ENCODE measurements around the gene C3orf70.
"Not testable (repeated sequence)": the region's sequence is repeated elsewhere in the genome, so short reads cannot be mapped to it uniquely, and the experiment has no call there.

The C3orf70 gene

DNA sequence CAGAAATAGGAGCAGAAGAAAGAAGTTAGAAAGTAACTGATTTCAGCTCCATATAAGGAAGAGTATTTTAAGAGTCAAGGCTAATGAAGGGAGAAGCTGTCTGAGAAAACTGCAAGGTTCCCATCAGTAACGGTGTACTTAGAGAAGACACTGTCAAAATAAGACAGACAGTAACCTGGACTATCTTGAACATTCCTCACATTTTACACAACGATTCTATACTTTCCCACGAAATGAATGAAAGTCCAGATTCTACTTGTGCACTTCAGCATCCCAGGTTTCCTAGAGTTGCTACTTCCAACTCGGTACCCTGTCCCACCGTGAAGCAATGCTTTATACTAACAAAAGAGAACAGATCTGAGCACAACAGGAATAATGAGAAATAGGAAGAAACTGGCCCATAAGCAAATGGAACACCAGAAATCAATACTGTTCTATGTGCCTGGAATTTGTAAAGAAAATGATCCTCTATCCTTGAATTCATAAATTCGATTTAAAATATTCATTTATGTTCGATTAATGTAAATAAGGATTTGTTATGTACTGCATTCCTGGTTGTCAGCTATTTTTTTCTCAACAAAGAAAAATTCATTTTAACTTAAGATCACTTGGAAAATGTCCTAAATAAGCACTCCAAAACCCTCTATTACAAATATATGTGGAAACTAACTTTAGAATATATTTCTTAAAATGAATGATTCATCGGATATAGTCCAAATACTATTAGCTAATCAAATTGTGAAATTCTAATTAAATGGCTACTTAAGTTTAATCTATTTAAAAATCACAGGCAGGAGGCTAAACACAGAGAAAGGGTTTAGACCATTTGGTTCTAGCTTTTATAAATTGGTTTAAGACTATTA lies 1.5 kb downstream of the C3orf70 start:
- DNase-seq (ENCODE audit: low read depth), result no peak

DNA sequence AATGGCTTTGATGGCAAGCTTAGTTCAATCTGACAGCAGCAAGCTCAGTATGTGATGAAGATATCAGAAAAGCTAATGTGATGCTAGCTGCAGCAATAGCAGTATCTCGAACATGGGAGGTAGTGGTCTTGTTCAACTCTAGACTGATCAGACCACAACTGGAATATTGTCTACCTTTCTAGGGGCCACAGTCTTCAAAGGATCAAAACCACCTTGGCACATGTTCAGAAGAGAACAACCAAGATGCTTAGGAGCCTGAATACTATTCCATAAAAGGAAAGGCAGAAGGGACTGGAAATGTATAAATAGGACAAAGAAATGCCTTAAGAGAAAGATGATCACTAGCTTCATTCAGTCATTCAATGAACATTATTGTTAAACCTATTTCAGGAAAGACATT lies 2.3 kb downstream of the C3orf70 start:
- DNase-seq (ENCODE audit: low read depth), result no peak

DNA sequence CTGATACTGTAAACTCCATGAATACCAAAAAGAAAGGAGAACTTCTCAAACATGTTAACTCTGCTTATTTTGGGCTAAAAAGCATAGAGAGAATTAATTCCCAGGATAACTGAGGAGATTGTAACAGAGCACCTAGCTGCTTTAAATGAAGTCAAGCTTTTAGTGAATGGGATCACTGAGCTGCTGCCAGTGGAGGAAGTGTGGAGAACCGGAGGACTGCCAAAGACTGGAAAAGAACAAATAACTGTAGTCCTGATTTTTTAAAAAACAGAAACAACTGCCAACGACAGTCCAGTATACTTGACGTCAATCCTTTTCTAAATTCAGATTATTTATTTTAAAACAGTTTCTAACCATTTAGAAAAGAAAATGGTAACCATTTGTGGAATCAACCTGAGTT lies 3.3 kb downstream of the C3orf70 start:
- no peak for DNase-seq (ENCODE audit: low read depth)

DNA sequence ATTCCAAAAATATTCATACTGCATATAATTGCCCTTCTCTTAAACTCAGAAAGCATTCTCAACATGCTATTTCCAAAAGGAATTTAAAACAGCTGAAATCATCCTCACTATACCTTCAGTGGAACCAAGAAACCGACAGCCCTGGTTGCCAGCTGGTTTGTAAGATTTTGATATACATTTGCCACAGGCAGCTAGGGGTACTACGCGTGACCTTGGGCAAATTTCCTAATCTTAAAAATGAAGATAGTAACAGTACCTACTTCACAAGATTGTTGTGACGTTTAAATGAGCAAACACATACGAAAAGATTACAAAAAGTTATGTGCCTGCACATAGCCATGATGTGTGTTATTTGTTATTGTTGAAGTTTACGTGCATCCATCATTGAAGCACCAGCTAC lies 7.3 kb downstream of the C3orf70 start:
- no peak for DNase-seq (ENCODE audit: low read depth)

DNA sequence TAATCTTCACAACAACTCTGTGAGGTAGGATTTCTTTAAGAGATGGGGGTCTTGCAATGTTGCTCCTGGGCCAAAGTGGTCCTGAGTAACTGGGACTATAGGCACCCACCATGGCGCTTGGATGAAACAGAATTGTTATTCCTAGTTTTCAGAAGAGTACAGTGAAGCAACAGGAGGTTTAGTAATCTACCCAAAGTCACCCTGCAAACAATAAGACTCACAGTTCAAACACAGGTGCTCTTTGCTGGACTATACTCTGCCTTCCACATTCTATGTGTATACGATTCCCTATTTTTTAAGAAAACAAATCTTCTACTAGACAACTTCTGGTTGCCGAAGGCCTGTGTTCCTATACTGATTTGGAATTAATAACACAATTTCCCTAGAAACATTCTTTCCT lies 8.1 kb downstream of the C3orf70 start:
- no peak for DNase-seq (ENCODE audit: low read depth)

DNA sequence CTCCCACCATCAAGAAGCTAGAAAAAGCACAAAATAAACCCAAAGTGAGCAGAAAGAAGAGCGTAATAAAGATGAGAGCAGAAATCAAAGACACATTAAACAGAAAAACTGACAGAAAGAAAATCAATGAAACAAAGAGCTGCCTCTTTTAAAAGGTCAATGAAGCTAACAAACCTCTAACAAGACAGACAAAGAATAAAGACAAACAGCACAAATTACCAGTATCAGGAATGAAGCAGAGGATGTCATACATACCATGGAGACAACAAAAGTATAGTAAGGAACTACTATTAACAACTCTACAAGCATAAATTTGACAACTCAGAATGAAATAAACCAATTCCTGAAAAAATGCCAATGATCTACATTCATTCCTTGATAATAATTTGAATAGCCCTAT lies 15.0 kb downstream of the C3orf70 start:
- DNase-seq (ENCODE audit: low read depth), result no peak

DNA sequence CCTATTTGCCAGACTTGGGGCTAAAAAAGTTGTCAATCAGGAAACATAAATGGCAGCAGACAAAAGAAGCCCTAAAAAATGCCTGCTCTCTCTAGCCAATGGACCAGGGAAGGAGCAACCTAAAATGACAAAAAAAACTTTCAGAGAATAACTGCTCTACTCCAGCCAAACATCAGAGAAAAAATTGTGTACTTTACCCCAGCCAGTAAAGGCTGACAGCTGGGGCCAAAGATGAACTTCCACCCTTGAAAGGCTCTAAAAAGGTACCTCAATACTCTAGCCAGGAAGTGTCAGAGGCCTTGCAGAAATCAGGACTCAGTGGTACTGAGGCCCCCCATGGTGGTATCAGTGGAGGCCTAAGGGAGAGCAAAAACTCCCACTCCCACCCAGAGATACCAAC lies 18.4 kb downstream of the C3orf70 start:
- no peak for DNase-seq (ENCODE audit: low read depth)

DNA sequence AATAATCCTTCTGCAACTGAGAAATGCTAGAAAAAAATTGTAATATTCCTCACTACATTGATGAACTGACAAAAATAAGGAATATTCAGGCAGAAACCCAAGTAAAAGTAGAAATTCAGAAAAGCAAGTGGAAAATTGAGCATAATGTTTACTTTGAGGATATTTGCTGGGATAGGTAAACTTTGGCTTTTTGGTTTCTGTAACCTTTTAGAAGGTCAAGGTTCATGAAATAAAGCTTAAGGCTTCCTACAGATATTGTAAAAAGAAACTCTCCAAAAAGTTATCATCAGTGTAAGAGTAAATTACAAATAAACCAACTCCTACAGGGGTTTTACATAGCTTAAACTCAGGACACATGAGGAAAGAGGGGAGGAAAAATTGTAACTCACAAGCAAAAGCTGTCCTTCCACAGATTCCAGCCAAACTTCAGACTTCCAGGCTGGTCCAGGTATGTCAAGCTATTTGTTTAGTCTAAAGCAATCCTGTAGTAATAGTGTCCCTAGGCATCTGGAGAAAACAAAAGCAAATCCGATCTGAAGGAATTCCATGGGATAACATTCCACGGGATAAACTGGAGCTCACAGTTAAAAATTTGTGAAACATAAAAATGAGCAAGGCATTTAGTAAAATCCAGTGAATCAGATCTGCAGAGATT lies 21.1 kb downstream of the C3orf70 start:
- DNase-seq (ENCODE audit: low read depth), result no peak

DNA sequence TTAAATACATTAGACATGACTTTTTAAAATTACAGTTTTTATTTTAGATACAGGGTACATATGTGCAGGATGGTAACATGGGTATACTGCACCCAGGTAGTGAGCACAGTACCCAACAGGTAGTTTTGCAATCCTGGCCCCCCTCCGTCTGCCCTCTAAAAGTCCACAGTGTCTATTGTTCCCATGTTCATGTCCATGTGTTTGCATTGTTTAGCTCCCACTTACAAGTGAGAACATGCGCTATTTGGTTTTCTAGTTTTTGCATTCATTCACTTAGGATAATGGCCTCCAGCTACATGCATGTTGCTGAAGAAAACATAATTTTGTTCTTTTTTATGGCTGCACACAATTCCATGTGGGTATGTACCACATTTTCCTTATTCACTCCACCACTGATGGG lies 23.8 kb downstream of the C3orf70 start:
- DNase-seq (ENCODE audit: low read depth), result no peak

DNA sequence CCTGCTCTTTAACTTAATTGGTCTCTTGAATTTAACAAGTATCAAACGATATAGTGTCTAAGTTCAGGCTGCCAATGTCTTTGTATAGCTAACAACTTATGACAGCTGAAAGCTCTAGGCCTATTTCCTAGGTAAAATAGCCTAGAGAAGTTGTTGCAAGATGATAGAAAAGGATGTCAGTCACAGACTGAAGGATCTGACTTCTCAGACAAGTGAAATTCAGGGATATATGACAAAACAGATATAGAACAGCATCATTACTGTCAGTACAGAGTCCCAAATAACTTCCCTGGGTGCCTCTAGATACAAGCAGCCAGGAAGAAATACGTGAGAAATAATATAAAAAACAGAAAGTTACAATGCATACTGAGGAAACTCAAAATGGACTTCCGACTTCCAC lies 26.7 kb downstream of the C3orf70 start:
- DNase-seq (ENCODE audit: low read depth), result no peak

DNA sequence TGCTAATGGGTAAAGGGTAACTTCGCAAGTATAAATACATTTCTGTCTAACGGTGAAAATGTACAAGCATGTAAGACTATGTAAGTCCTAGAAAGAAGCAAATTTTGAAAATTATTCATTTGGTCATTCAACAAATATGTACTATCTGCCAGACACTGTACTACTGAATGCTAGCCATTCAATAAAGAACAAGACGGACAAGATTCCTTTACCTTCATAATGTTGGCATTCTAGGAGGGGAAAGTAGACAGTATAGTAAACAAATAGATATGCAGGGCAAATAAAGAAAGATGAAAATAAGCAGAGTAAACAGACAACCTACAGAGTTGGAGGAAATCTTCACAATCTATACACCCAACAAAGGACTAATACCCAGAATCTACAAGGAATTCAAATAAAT lies 32.7 kb downstream of the C3orf70 start:
- no peak for DNase-seq (ENCODE audit: low read depth)

DNA sequence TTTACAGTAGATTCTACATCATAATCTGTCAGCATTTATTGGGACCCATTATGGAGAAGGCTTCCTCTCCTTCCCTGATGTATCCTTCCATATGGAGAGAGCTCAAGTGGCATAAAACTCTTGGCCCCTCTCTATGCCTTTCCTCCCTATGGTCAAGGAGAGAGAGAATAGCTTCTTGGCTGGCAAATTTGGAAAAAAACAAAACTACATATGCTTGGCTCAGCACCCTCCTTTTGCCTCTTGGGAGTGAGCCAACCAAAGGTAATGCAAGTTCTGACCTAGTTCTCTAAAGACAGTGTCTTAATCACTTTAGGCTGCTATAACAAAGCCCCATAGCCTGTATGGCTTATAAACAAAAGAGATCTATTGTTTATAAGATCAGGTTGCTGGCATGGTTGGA lies 37.5 kb downstream of the C3orf70 start:
- no peak for DNase-seq (ENCODE audit: low read depth)

DNA sequence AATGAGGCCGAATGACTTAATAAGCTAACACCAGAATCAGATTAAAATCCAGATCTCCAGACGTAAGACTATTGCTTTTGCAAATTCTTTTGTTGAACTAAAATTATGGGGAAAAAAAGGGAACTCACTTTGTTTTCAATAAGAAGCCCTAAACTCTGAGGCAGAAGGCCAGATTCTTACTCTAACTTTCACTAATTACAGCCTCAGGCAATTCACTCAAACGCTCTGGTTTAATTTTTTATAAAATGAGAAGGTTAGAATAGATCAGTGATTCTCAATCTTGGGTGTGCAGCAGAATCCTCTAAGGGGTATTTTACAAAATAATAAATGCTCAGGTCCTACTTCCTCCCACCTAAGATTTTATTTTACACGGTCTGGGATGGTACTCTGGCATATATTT lies 38.1 kb downstream of the C3orf70 start:
- DNase-seq (ENCODE audit: low read depth), result no peak

DNA sequence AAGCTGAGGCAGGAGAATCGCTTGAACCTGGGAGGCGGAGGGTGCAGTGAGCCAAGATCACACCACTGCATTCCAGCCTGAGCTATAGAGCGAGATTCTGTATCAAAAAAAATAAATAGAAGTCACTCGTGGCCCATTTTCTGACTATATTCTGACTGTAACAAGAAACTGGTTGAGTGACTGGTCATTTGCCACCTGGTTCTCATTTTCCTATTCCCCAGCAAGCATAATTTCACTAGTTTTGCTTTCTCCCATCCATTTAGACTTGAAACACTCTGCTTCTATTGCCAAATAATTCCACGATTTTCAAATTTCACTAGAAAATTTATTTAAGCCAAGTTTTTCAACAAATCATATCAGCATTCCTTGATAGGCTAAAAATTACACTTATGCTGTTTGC lies 40.7 kb downstream of the C3orf70 start:
- DNase-seq (ENCODE audit: low read depth), result no peak

DNA sequence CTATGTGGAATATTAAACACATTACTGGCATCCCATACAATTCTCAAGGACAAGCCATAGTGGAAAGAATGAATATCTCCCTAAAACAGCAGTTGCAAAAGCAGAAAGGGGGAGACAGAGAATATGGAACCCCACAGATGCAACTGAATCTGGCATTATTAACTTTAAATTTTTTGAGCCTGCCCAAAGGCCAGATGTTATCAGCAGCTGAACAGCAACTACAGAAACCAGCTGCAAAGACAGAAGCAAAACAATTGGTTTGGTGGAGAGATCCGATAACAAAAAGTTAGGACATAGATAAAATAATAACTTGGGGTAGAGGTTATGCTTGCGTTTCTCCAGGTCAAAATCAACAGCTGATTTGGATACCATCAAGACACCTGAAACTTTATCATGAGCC lies 43.8 kb downstream of the C3orf70 start:
- not testable (repeated sequence) for DNase-seq (ENCODE audit: low read depth)

DNA sequence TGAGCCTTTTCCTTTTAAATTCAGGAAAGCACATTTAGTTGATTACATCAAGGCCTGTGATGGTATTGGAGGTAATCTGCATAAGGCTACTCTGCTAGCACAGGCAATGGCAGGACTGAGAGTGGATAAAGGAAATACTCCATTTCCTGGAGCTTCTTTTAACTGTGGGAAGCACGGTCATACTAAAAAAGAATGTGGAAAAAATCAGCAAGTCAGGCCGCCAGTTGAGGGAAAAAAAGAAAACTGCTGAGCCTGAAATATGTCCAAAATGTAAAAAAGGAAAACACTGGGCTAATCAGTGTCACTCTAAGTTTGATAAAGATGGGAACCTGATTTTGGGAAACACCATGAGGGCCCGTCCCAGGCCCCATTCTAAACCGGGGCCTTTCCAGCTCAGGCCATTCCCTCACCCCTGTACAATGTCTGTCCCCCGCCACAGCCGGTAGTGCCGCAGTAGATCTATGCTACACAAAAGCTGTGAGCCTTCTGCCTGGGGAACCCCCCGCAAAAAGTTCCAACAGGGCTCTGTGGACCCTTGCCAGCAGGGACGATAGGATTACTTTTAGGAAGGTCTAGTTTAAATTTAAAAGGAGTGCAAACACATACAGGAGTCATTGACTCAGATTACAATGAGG lies 46.5 kb downstream of the C3orf70 start:
- DNase-seq (ENCODE audit: low read depth), result not testable (repeated sequence)

DNA sequence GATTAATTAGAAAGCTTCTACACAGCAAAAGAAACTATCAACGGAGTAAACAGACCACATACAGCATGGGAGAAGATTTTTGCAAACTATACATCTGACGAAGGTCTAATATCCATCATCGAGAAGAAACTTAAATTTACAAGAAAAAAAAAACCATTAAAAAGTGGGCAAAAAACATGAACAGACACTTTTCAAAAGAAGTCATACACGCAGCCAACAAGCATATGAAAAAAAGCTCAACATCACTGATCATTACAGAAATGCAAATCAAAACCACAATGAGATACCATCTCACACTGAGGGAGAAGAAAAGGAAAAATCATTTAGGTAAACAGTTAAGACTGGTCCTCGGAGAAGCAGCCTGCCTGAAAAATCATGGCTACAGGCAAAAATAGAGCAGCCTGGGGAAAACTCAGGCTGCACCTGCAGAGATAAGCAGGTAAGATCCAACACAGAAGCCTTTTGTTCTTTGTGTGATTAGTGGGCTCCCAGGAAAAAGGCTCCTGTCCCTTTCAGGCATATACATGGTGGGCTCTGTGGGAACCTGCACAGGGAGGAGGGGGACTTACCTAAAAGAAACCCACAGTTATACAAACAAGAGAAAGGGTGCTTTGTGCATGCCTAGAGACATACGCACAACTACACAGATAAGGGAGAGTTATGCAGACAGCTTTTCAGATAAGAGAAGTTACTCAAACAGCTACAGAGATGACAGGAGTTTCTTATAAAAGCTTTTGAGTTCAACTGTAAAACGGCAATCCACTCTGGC lies 49.3 kb downstream of the C3orf70 start:
- DNase-seq (ENCODE audit: low read depth), result no peak

DNA sequence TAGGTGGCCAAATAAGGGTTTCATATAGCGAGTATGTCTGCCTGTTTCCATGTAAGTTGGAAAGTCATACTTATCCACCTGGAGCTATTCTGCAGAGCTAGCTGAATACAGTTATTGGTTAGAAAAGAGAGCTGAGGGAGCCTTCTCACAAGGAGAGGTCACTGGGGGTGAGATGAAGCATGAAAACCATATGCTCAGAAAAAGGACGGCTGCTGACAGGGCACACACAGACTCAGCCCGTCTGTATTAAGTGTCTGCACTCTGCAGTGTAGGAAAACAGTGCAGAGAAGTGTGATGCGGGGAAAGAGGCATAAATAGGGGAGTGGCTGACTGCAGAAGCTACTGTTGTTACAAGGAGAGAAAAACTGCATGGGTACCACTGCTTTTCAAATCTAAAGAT lies 58.2 kb downstream of the C3orf70 start:
- DNase-seq (ENCODE audit: low read depth), result peak; percentile 10

DNA sequence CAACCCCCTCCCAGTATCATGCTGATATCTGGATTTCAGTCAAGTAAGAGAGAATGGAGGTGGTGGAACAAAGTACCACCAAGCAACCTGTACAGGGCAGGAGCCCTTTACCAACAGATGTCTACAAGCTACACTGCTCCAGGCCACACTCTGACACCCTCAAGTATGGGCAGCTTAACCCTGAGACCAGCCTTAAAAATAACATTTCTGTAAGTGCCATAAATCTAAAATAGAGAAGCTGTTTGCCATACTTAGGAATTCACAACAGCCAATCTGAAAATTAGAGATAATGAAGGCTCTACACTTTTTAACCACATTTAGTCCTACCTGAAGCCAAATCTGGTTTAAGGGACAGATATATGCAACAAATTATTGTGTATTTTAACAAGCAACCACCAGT lies 59.7 kb downstream of the C3orf70 start:
- no peak for DNase-seq (ENCODE audit: low read depth)

DNA sequence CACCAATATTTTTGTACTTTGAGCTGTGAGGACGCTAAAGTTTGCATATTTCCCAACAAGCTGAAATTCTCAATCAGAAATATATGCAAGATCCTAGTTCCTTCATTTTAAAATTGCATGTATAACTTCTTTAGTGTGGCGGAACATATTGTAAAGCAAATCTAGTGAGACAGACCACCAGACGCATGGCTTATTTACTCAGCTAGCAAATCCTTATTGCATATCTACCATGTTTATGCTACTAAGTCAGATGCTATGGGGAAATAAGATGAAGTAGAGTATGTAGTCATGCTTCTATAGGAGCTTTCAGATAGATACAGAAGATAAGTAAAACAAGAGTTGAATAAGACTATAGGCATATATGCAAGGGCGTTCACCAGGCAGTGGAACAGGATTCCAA lies 62.0 kb downstream of the C3orf70 start:
- DNase-seq (ENCODE audit: low read depth), result no peak

DNA sequence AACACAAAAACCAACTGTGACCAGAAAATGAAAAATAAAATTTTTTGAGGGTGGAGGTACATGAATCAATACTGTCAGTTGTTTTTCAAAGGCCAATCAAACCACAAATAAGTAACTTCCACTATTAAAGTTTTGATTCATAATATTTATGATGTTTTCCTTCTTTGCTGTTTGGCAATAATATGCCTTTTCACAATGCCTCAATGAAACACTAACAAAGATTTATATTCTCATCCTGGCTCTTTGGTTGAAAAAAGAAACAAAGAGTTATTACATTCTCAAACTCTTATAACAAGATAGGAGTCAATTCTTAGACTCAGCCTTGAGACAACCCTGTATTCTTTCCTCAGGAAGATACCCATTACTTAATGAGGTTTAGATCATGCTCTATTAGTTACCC lies 63.1 kb downstream of the C3orf70 start:
- DNase-seq (ENCODE audit: low read depth), result no peak

DNA sequence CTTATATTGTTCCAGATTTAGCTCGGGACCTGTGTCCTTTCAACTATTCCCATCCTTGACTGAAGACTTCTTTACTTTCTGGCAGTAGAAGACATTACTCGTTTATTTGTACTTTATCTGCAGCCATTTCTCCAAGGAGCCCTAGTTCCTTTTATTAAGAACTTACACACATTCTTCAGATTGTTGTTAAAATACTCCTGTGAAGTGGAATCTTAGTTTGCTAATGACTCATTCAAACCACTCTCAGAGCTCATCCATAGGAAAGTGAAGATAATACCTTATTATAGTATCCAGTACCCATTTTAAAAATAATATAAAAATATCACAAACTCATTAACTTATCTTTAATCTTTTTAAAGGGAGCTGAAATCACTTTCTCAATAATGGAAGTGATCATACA lies 63.5 kb downstream of the C3orf70 start:
- DNase-seq (ENCODE audit: low read depth), result peak; percentile 61

DNA sequence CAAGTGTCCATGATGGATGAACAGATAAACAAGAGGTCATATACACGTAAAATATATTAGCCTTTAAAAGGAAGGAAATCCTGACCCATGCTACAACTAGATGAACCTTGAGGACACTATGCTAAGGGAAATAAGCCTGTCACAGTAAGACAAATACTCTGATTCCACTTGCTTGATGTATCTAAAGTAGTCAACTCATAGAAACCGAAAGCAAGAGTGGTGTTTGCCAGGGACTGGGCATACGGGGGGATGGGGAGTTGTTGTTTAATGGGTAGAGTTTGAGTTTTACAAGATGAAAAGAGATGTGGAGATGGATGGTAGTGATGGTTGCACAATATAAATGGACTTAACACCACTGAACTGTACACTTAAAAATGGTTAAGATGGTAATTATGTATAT lies 65.4 kb downstream of the C3orf70 start:
- no peak for DNase-seq (ENCODE audit: low read depth)

All from iris pigment epithelial cell (primary cell).